ENCODE data around the gene DNAJC13.
"Not testable (repeated sequence)": the region's sequence is repeated elsewhere in the genome, so short reads cannot be mapped to it uniquely, and the experiment has no call there.

Gene DNAJC13

GRCh38 chr3:132550579-132551305 is 133.4 kb downstream of the DNAJC13 start:
- no peak for DNase-seq

GRCh38 chr3:132553826-132554225 is 136.5 kb downstream of the DNAJC13 start:
- no peak for DNase-seq

- no peak for DNase-seq
Measured at GRCh38 chr3:132554437-132554836, 137.1 kb downstream of the DNAJC13 start.

- DNase-seq: no peak
Measured at GRCh38 chr3:132555306-132556035, 138.2 kb downstream of the DNAJC13 start.

- DNase-seq: not testable (repeated sequence)
Measured at GRCh38 chr3:132556036-132556386, 138.7 kb downstream of the DNAJC13 start.

GRCh38 chr3:132556508-132557159 is 139.3 kb downstream of the DNAJC13 start:
- peak; percentile 12 for DNase-seq

- no peak for DNase-seq
Measured at GRCh38 chr3:132561003-132561402, 143.7 kb downstream of the DNAJC13 start.

- DNase-seq: no peak
Measured at GRCh38 chr3:132563420-132564069, 146.2 kb downstream of the DNAJC13 start.

GRCh38 chr3:132564070-132564465 is 146.8 kb downstream of the DNAJC13 start:
- no peak for DNase-seq

GRCh38 chr3:132568422-132568821 is 151.1 kb downstream of the DNAJC13 start:
- no peak for DNase-seq

- DNase-seq: no peak
Measured at GRCh38 chr3:132569153-132569552, 151.9 kb downstream of the DNAJC13 start.

GRCh38 chr3:132569580-132569979 is 152.3 kb downstream of the DNAJC13 start:
- DNase-seq: no peak

- DNase-seq: no peak
Measured at GRCh38 chr3:132570016-132570415, 152.7 kb downstream of the DNAJC13 start.

GRCh38 chr3:132573797-132574211 is 156.5 kb downstream of the DNAJC13 start:
- no peak for DNase-seq

GRCh38 chr3:132587401-132587800 is 170.1 kb downstream of the DNAJC13 start:
- no peak for DNase-seq

Measured in NCI-H2171 treated with DMSO at 0.1 percent for 48 hours (cell line).